ENCODE results near the gene STK4.

STK4 gene

GRCh38 chr20:45117581-45117980, 151.3 kb downstream of the STK4 start:
- no peak for DNase-seq

GRCh38 chr20:45118028-45118427, 151.7 kb downstream of the STK4 start:
- no peak for DNase-seq

GRCh38 chr20:45119556-45120266, 153.4 kb downstream of the STK4 start:
- no peak for DNase-seq

GRCh38 chr20:45121388-45121787, 155.1 kb downstream of the STK4 start:
- DNase-seq: no peak

GRCh38 chr20:45124365-45124764, 158.1 kb downstream of the STK4 start, which contains the start of gene WFDC12:
Gene WFDC12 (minus strand): TSS chr20:45124465. CDS start chr20:45124447, 18 bp downstream.
- no peak for DNase-seq

- DNase-seq: no peak
These were observed 161.8 kb downstream of the STK4 start for GRCh38 chr20:45128099-45128498.

Measured in stimulated activated naive CD4-positive, alpha-beta T cell treated with Interleukin-2 at 50 U/mL for 16 hours (primary cell).